GM18505 (cell line): ENCODE data around the gene SPATA24.
A peak's percentile ranks its signal among the peaks of the same experiment; 100 is the strongest.

Experiments used
- ATAC-seq: cut with Tn5 transposase; IDR thresholded peaks from one replicate; pipeline ENCODE4 v1.9.1; 2021; ENCODE audit not compliant: unreplicated experiment
- POLR2A ChIP-seq: IDR thresholded peaks from 4 replicates; pipeline ENCODE4 v1.6.1; 2011; ENCODE audit warnings: borderline replicate concordance; ENCODE audit not compliant: insufficient read depth, insufficient read length; ENCODE audit errors: extremely low read depth

SPATA24 gene

DNA sequence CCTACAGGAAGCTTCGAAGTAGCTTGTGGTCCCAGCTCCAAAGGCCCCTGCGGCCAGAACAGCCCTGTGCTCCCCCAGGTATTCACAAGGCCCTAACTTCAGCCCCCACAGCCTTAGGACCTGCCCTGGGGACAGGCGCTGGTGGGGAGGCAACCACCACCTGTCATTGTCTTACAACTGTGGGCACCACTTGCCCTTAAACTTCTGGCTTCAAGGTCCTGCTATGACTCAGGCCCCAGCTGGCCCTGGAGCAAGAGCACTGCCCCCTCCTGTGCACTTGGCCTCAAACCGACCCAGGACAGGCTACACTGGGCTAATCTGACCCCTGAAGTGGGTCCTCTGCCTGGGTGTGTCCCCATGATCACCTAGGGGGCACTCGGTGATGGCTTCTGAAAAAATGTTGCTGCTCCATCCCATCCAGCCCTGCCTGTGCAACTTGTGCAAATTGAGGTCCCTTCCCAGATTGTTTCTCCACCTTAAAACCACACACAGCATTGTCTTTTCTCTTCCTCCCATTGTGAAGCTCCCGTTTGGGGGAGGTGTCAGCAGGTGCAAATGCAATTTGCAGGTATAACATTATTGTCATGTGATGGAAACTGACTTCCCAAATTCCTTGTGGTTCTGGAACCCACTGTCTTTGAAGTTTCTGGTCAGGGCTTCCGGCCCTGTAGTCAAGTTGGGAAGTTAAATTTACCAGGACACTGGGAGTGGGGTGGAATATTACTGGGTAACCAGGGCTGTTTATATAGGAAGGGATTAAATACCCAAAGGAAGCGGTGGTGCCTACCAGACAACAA is 7.8 kb downstream of the SPATA24 start:
- TF ChIP-seq POLR2A, result no peak
- no peak for ATAC-seq

DNA sequence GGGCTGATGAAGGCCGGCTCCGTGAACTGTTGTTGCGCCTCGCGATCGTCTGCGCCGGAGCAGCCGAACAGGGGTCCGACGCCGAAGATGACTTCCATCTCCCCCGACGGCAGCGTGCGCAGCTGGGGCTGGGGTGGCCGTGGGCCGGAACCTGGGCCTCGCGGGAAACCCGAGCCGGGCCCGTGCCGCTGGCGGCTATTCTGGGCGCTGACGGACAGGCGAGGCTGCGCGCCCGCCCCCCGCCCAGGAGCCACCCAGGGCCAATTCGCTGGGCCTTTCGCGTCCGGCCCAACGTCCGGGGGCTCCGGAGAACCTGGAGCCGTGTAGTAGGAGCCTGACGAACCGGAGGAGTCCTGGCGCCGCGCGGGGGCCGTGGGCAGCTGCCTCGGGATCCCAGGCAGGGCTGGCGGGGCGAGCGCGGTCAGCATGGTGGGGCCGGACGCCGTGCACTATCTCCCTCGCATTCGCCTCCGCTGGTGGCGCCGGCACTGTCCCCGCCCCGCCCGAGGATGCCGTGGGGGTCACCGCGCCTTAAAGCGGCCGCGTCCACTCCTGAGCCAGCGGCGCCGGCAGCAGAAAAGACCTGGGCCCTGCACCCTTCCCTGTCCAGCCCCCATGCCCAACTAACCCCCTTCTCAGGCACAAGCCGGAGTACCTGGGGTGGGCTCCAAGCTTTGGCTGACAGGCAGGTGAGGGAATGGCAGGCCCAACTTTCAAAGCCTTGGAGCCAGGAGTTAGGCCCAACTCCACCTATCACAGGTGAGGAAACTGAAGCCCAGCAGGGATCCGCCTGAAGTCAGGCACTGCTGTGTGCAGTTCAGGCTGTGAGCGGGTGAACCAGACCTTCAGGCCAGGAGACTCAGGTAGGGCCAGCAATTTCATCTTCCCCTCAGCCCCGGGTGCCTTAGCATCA is 9.0 kb downstream of the SPATA24 start, which contains the start of gene PROB1:
TSS of gene PROB1 (minus strand) at position 451 of the 913 bp plus-strand sequence. CDS start at position 428, 23 bp downstream.
- TF ChIP-seq POLR2A, result no peak
- no peak for ATAC-seq

- no peak for ATAC-seq
- peak; percentile 39 for TF ChIP-seq POLR2A
Observed at GRCh38 chr5:139394123-139394653, 9.7 kb downstream of the SPATA24 start.

DNA sequence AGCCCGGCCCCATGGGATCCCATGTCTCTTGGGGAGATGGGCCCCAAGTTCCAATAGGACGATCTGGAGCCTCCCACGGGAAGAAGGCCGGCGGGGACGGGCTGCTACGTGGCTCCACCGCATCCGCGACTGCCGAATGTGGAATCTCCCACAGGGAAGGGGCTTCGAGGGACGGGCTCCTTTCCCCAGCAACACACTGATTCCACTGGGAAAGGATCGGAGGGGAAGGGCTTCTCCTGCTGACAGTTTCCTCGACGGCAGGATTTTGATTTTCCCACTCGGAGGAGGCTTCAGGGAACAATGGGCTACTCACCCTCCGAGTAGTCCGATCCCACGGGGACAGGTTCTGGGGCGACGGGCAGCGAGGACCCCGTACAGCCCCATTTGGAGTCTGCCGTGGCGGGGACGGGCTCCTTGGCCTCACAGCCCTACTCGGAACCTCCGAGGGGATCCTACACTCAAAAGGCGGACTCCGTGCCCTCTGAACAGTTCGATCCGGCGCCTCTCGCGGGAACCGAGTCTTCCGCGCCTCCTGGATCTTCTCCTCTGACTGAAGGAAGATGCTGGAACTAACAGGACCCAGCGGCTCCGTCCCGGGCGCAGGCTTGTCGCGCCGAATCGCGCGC is 10.3 kb downstream of the SPATA24 start:
- ATAC-seq, result no peak
- TF ChIP-seq POLR2A, result no peak

DNA sequence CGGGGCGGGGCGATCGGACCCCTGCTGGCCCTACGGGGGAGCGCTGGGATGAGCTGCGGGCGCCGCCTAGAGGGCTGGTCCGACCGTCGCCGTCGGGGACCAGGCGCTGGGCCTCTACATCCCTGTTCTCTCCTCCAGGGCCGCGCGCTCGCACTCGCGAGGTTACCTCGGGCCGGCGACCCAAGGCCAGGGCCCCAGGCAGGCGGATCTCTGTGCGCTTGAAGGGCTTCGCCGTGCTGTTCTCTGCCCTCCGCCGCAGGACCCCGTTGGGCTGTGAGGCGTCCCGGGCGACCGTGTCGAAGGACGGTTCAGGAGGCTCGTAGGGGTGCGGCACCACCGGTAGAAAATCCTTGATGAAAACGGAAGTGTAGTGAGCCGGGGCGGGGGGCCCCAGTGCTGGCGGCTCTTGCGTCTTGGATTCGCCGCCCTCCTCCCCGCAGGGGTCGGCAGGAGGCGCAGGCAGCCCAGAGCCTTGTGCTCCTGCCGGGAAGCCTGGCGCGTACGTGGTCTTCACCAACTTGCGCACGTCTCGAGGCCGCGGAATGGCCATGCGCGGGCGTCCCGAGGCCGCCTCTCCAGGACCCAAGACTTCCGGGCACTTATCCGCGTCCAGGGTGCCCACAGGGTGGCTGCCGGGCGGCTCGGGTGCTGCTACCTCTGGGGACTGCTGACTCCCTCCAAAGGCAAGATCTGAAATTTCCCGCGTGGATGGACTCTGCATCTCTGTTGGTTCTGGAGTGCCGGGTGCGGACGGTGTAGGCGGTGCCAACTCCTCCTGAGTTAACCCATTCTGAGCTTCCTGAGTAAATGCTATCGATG is 11.0 kb downstream of the SPATA24 start:
- ATAC-seq, result peak; percentile 41
- no peak for TF ChIP-seq POLR2A

GRCh38 chr5:139392324-139392677 is 11.6 kb downstream of the SPATA24 start:
- ATAC-seq, result peak; percentile 14
- TF ChIP-seq POLR2A, result peak; percentile 69

DNA sequence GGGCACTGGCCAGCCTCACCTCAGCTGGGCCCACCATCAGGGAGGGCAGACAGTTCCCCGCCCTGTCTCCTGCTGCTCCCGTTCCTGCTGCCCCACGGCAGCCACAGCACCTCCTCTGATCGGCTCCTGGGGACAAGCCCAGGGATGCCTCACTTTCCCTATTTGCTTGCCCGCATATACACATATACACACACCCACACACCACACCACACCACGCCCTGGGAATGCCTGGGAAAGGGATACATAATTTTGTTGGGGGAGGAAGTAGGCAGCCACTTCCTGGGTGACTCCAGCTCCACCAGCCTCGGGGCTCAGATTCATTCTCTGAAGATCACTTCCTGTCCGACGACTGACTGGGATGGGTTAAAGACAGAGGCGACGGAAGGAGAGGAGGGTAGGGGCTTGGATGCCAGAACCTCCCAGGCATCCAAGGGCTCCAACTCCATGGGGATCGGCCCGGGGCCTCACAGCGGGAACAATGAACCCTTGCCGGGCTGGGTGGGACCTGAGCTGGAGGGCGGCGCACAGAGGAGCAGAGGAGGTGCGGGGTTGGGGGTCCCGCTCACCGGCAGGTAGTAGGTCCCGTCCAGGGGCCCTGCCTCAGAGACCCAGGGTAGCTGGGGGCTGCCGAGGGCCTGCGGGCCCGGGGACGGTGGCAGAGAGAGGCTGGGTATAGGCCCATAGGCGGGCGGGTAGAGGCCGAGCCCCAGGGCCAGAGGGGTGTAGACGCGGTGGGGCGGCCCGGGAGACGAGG is 12.1 kb downstream of the SPATA24 start:
- ATAC-seq, result peak; percentile 0
- TF ChIP-seq POLR2A, result peak; percentile 55

DNA sequence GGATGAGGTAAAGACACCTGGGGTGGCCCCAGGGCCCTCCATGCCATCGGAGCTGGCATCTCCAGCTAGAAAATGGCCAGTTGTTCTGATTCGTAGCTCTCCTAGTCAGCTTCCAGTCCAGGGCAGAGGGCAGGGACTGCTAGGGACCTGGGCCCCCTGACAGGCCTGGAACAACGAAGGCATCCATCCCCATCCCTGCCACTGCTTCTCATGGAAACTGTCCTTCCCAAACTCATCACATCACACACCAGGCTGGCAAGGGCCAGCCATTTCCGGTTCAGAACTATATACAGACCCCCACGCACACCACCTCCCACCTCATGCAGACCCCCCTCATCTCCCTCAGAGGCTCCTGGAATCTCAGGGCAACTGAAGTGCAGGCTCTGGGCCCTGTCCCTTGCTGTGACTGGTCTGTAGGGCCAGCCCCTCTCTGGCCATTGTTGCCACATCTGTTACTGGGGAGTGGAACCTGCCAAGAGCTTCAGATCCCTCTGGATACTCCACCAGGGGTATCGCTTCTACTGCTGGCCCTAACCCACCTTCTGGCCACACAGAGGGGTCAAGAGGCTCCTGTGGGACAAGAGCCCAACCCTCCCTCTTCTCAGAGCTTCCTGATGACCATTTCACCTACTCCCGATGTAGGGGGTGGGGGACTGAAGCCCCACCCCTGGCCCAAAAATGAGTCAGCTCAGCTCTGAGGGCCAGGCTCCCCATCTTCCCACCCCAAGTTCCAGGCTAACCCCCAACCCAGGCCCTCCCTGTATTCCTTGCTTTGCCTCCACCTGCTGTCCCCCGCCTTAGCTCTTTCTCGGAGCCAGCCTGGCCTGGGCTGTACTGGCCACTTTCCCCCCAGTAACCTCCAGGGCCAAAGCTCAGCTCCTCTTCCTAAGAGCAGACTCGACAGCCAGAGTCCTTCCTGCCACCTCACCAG is 13.0 kb downstream of the SPATA24 start:
- no peak for TF ChIP-seq POLR2A
- ATAC-seq, result no peak

DNA sequence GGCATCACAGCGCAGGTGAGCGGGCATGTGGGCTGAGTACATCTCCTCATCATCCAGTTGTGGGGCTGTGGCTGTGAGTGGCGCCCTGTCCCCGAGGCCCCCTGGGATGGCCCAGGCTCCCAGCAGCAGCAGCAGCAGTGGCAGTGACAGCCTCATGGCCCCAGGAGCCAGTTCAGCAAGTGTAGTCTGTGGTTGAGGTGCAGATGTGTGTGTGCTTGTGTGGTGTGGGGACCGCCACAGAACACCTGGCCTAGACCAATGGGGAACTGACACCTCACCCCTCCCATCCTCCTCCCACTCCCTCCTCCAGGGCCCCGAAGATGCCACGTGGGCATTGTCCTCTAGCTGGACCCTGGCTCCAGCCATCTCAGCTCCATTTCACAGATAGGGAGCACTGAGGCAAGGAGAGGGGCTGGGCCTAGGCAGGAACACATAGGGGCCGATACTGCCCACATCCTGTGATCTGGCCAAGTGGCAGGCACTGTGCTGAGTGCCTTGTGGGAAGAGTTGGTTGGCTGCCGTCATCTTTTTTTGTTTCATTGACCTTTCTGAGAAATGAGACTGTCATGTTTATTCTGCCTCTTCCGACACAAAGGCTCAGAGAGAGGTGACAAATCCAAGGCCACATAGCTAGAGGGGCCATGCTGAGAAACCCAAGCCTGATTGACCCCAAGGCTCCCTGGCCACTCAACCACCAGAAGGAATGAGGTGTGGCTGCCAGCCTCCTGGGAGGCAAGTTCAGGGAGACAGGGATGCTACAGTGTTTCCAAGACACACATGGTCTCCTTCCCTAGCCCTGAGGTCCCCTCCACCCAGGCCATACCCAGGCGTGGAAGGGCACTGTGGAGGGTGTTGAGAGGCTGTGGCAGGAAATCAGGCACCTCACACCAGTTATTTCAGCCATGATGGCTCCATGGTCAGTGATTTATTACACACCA is 13.9 kb downstream of the SPATA24 start, which contains the start of gene MZB1:
TSS of gene MZB1 (minus strand) at position 213 of the 938 bp plus-strand sequence. CDS start at position 156, 57 bp downstream.
- TF ChIP-seq POLR2A, result peak; percentile 96
- peak; percentile 35 for ATAC-seq
